ENCODE data around the gene CCDC183. TPM values are rescaled to one million over a fixed set of nuclear protein-coding genes. Genes with fewer than 3 reads are reported as not detected.

The CCDC183 gene
- total and polyA plus RNA-seq, 10 of the 15 experiments (the other 5 are each of a cell fraction or from before 2014, with no cell fraction given), result 0.04 to 1.2 (median 0.55) TPM; not detected in 5

GRCh38 chr9:136807281-136808074 lies 11.3 kb downstream of the CCDC183 start, which contains the start of gene RABL6 (continued):
- TF ChIP-seq JUNB (IDR thresholded peaks at IDR 0.05) (no peak), ZNF207 (IDR thresholded peaks at IDR 0.05; ENCODE audit: borderline replicate concordance) (no peak), NR2C2 (IDR thresholded peaks at IDR 0.05; ENCODE audit: borderline replicate concordance, control insufficient read depth, insufficient read length, low read depth) (no peak), HDAC6 (IDR thresholded peaks at IDR 0.05; ENCODE audit: unreplicated experiment) (no peak), TAF1 (IDR thresholded peaks at IDR 0.05; ENCODE audit: borderline replicate concordance, low read depth, low read length) (peak; percentile 97), SMAD5 (IDR thresholded peaks at IDR 0.05; ENCODE audit: low read depth) (peak; percentile 53; the same call in 1 of the 2 replicates), NRF1 (conservative IDR thresholded peaks at IDR 0.05; ENCODE audit: low read depth, low read length) (peak; percentile 60), IRF3 (IDR thresholded peaks at IDR 0.05) (peak; percentile 48; the same call in 1 of the 2 replicates), DPF2 (IDR thresholded peaks at IDR 0.05) (no peak; the same call in 1 of the 2 replicates), SIN3A (IDR thresholded peaks at IDR 0.05; ENCODE audit: low read depth, low read length) (no peak), POLR2AphosphoS5 (IDR thresholded peaks at IDR 0.05; ENCODE audit: low read length) (peak; percentile 61; the same call in 1 of the 2 replicates), RELA (IDR thresholded peaks at IDR 0.05; ENCODE audit: borderline replicate concordance, partially characterized antibody) (no peak), TBL1XR1 (IDR thresholded peaks at IDR 0.05; ENCODE audit: low read depth, low read length) (no peak), CBX3 (IDR thresholded peaks at IDR 0.05; ENCODE audit: borderline replicate concordance, low read depth) (no peak), MTA2 (IDR thresholded peaks at IDR 0.05; ENCODE audit: low read depth) (no peak), MXI1 (IDR thresholded peaks at IDR 0.05; ENCODE audit: low read depth, low read length) (no peak), MEF2A (IDR thresholded peaks at IDR 0.05; ENCODE audit: insufficient read depth, low read depth, low read length) (no peak), BACH1 (IDR thresholded peaks at IDR 0.05; ENCODE audit: borderline replicate concordance) (no peak), RAD21 (IDR thresholded peaks at IDR 0.05; ENCODE audit: insufficient read depth, low read depth, low read length) (no peak), RELB (IDR thresholded peaks at IDR 0.05; ENCODE audit: low read depth) (no peak), LARP7 (IDR thresholded peaks at IDR 0.05) (no peak; the same call in 1 of the 2 replicates), IKZF1 (conservative IDR thresholded peaks at IDR 0.05) (peak; percentile 91), MYB (IDR thresholded peaks at IDR 0.05; ENCODE audit: borderline replicate concordance, low read depth, low read length) (no peak), HDAC2 (IDR thresholded peaks at IDR 0.05) (no peak), SMARCA5 (IDR thresholded peaks at IDR 0.05) (0 out of 2 replicates have a peak, but pooled peaks have one; percentile 48), ATF2 (IDR thresholded peaks at IDR 0.05; ENCODE audit: low read length) (no peak), TCF7 (IDR thresholded peaks at IDR 0.05; ENCODE audit: borderline replicate concordance) (no peak)
- TF ChIP-seq, protein P1, sequence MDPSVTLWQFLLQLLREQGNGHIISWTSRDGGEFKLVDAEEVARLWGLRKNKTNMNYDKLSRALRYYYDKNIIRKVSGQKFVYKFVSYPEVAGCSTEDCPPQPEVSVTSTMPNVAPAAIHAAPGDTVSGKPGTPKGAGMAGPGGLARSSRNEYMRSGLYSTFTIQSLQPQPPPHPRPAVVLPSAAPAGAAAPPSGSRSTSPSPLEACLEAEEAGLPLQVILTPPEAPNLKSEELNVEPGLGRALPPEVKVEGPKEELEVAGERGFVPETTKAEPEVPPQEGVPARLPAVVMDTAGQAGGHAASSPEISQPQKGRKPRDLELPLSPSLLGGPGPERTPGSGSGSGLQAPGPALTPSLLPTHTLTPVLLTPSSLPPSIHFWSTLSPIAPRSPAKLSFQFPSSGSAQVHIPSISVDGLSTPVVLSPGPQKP (IDR thresholded peaks at IDR 0.05; ENCODE audit: low read depth, low read length), result 0 out of 2 replicates have a peak, but pooled peaks have one; percentile 22
